Left ventricle myocardium inferior (tissue), 1 donor: ENCODE data around the gene TMEM35B. TPM values are rescaled to one million over a fixed set of nuclear protein-coding genes. Genes with fewer than 3 reads are reported as not detected.
"Not testable (repeated sequence)": the region's sequence is repeated elsewhere in the genome, so short reads cannot be mapped to it uniquely, and the experiment has no call there.

Experiments
- DNase-seq: peaks from one replicate; pipeline ENCODE4 v3.0.0-alpha.2; 2020
- H3K27ac ChIP-seq: fragments of 200-600 bp; replicated peaks from 2 replicates; pipeline ENCODE4 v1.8.0; 2021
- H3K27me3 ChIP-seq: fragments of 200-600 bp; 2 replicates; pipeline ENCODE4 v1.8.0; 2021; ENCODE audit warnings: low read depth
- H3K36me3 ChIP-seq: fragments of 200-600 bp; 2 replicates; pipeline ENCODE4 v1.8.0; 2021
- H3K4me1 ChIP-seq: fragments of 200-600 bp; 2 replicates; pipeline ENCODE4 v1.8.0; 2021
- H3K4me3 ChIP-seq: fragments of 200-600 bp; 2 replicates; pipeline ENCODE4 v1.8.0; 2021; ENCODE audit warnings: mild to moderate bottlenecking, moderate library complexity
- H3K9me3 ChIP-seq: fragments of 200-600 bp; replicated peaks from 2 replicates; pipeline ENCODE4 v1.8.0; 2021
- intact Hi-C: fragments of 100-400 bp; cut with micrococcal nuclease; formaldehyde crosslinking; loops from one replicate; pipeline ENCODE4 v1.11.0; 2022
- total RNA-seq: library from RNA; stranded (reverse); fragmentation: NEBNext Ultra II Directional; extraction: Animal tissue kit (Norgen Biotek cat#: 25700); gene quantifications from one replicate; pipeline ENCODE4 v1.2.1, GENCODE V29; 2021
- TF ChIP-seq, protein P1 (sequence below): fragments of 200-600 bp; IDR thresholded peaks from 2 replicates; pipeline ENCODE4 v1.8.0; 2021; ENCODE audit warnings: antibody characterized with exemption, mild to moderate bottlenecking, borderline replicate concordance
- donor health status: DM: no; HTN: yes; CAD: no; lungs with severe emphysema.

Gene TMEM35B
- total RNA-seq, 1 donor from 2014 or later, result 8.3 TPM

DNA sequence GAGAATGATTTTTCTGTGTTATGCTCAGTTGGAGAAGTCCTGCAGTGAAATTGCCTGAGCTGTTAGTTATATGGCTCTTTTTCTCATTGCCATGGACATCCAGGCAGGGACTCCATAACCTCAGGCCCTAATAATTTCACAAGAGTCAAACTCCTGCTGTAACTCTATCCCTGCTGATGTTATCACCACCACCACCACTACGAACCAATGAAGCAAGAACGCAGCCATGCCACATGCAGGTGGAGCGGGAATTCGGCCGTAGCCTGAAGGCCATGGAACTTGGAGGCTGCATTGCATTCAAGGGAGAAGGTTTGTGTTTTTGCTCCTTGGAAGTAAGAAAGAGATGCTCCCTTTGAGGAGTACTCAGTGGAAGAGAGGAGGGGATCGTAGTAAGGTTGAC lies 38.9 kb downstream of the TMEM35B start:
- TF ChIP-seq, protein P1, sequence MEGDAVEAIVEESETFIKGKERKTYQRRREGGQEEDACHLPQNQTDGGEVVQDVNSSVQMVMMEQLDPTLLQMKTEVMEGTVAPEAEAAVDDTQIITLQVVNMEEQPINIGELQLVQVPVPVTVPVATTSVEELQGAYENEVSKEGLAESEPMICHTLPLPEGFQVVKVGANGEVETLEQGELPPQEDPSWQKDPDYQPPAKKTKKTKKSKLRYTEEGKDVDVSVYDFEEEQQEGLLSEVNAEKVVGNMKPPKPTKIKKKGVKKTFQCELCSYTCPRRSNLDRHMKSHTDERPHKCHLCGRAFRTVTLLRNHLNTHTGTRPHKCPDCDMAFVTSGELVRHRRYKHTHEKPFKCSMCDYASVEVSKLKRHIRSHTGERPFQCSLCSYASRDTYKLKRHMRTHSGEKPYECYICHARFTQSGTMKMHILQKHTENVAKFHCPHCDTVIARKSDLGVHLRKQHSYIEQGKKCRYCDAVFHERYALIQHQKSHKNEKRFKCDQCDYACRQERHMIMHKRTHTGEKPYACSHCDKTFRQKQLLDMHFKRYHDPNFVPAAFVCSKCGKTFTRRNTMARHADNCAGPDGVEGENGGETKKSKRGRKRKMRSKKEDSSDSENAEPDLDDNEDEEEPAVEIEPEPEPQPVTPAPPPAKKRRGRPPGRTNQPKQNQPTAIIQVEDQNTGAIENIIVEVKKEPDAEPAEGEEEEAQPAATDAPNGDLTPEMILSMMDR, result no peak
- no peak overlapping the region for H3K27ac ChIP-seq
- H3K27me3 ChIP-seq, result peaks cover 17% of the 10 kb centered on the region
- H3K36me3 ChIP-seq, result no peaks in the 10 kb centered on the region
- no peak for DNase-seq
- intact Hi-C loops, result no loop called here
- H3K9me3 ChIP-seq, result peaks cover 5% of the 10 kb centered on the region
- no peak overlapping the region for H3K4me3 ChIP-seq
- no peaks in the 10 kb centered on the region for H3K4me1 ChIP-seq

DNA sequence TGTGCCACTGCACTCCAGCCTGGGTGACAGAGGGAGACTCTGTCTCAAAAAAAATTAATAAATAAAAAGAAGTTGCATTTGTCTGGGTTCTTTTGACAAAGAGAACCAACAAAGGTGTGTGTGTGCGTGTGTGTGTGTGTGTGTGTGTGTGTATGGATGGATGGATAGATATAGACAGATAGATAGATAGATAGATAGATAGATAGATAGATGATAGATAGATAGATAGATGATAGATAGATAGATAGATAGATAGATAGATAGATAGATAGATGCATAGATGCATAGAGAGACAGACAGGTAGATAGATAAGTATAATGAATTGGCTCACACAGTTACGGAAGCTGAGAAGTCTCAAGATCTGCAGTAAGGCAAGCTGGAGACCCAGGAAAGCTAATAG lies 43.3 kb downstream of the TMEM35B start:
- intact Hi-C loops, DNase-seq, H3K4me1 ChIP-seq, H3K36me3 ChIP-seq, H3K27ac ChIP-seq, H3K4me3 ChIP-seq, H3K9me3 ChIP-seq: not testable (repeated sequence)
- peaks cover 50% of the 10 kb centered on the region for H3K27me3 ChIP-seq

Other genes with a start within 250 kb of the TMEM35B start
- gene GJB5, start 230.3 kb downstream of the TMEM35B start, total RNA-seq, result not detected
- not detected for gene GJB4, start 225.6 kb downstream of the TMEM35B start, total RNA-seq
- gene GJB3, start 204.1 kb downstream of the TMEM35B start, total RNA-seq, result not detected
- 27.0 TPM for gene GJA4, start 192.3 kb downstream of the TMEM35B start, total RNA-seq
- gene SMIM12, start 125.6 kb downstream of the TMEM35B start, total RNA-seq, result 37.9 TPM
- gene DLGAP3, start 55.7 kb downstream of the TMEM35B start, total RNA-seq, result 0.05 TPM
- 14.6 TPM for gene ZMYM6, start 46.6 kb upstream of the TMEM35B start, total RNA-seq
- 7.8 TPM for gene ZMYM1, start 94.0 kb upstream of the TMEM35B start, total RNA-seq
- 81.0 TPM for gene SFPQ, start 207.8 kb upstream of the TMEM35B start, total RNA-seq